ENCODE measurements around the gene ACOT8. TPM values are rescaled to one million over a fixed set of nuclear protein-coding genes. Genes with fewer than 3 reads are reported as not detected.
"Not testable (repeated sequence)": the region's sequence is repeated elsewhere in the genome, so short reads cannot be mapped to it uniquely, and the experiment has no call there.

ACOT8 gene
- polyA plus RNA-seq (2013, experiment 1 of 2), result 15.0 TPM
- 15.0 TPM for polyA plus RNA-seq (2013, experiment 2 of 2)

GRCh38 chr20:45857114-45857881 lies at the start of gene ACOT8, which contains the start of gene ZSWIM3:
ACOT8 (minus strand) TSS chr20:45857392; CDS start chr20:45857315, 77 bp downstream.
ZSWIM3 (plus strand) TSS chr20:45857614; CDS start chr20:45857826, 212 bp downstream.
- no peak within 1 kb of the TSS for H3K23ac ChIP-seq (ENCODE audit: low read length)
- WGBS (ENCODE audit: extremely low coverage, insufficient coverage, low lambda C conversion rate), result no CpG with 5 or more reads among the region's 36 CpGs
- H2BK15ac ChIP-seq (replicated peaks; ENCODE audit: low read depth), result no peak within 1 kb of the TSS
- H3K79me2 ChIP-seq (ENCODE audit: control insufficient read depth, insufficient read depth, low read length), result peaks cover 2% of the 10 kb centered on the region
- DNase-seq, result peak; percentile 100
- H3K79me1 ChIP-seq (ENCODE audit: low read length), result peaks cover 3% of the 10 kb centered on the region
- H3K36me3 ChIP-seq (ENCODE audit: control insufficient read depth, insufficient read depth, low read length), result no peaks in the 10 kb centered on the region
- H3K4ac ChIP-seq (ENCODE audit: low read depth, low read length), result no peak within 1 kb of the TSS
- H3K4me2 ChIP-seq (ENCODE audit: low read length), result peak within 1 kb of the TSS; percentile 96
- no peak within 1 kb of the TSS for H2AK5ac ChIP-seq (ENCODE audit: low read length)
- H2BK120ac ChIP-seq (ENCODE audit: low read depth, low read length), result no peak within 1 kb of the TSS
- H3K27me3 ChIP-seq (ENCODE audit: insufficient read depth, low read length, poor library complexity), result no peaks in the 10 kb centered on the region
- no peak within 1 kb of the TSS for H4K5ac ChIP-seq (ENCODE audit: low read length)
- peak within 1 kb of the TSS; percentile 90 for H3K9ac ChIP-seq (ENCODE audit: low read length)
- H3K18ac ChIP-seq (ENCODE audit: low read length), result peak within 1 kb of the TSS; percentile 35
- peak within 1 kb of the TSS; percentile 19 for H3K27ac ChIP-seq (ENCODE audit: low read depth, low read length)
- H2BK5ac ChIP-seq (ENCODE audit: low read length), result peak within 1 kb of the TSS; percentile 52
- H3K4me3 ChIP-seq (ENCODE audit: low read length), result peak within 1 kb of the TSS; percentile 94
- H3K4me1 ChIP-seq (ENCODE audit: control insufficient read depth, low read depth, low read length), result no peaks in the 10 kb centered on the region
- H3K56ac ChIP-seq (ENCODE audit: low read length), result peak within 1 kb of the TSS; percentile 97
- H4K8ac ChIP-seq (ENCODE audit: low read depth, low read length), result peak within 1 kb of the TSS; percentile 41

GRCh38 chr20:45905505-45906079 lies 48.4 kb upstream of the ACOT8 start:
- no CpG with 5 or more reads among the region's 8 CpGs for WGBS (ENCODE audit: extremely low coverage, insufficient coverage, low lambda C conversion rate)
- peaks cover 24% of the 10 kb centered on the region for H3K36me3 ChIP-seq (ENCODE audit: control insufficient read depth, insufficient read depth, low read length)

GRCh38 chr20:45904583-45905504 lies 47.7 kb upstream of the ACOT8 start:
- H3K4me3 ChIP-seq (ENCODE audit: low read length), result no peak overlapping the region
- DNase-seq, result no peak
- no CpG with 5 or more reads among the region's 16 CpGs for WGBS (ENCODE audit: extremely low coverage, insufficient coverage, low lambda C conversion rate)
- peaks cover 4% of the 10 kb centered on the region for H3K79me1 ChIP-seq (ENCODE audit: low read length)
- H3K9ac ChIP-seq (ENCODE audit: low read length), result no peak overlapping the region
- H3K18ac ChIP-seq (ENCODE audit: low read length), result no peak overlapping the region
- H4K5ac ChIP-seq (ENCODE audit: low read length), result no peak overlapping the region
- H4K8ac ChIP-seq (ENCODE audit: low read depth, low read length), result no peak overlapping the region
- H3K56ac ChIP-seq (ENCODE audit: low read length), result no peak overlapping the region
- H2AK5ac ChIP-seq (ENCODE audit: low read length), result no peak overlapping the region
- no peaks in the 10 kb centered on the region for H3K27me3 ChIP-seq (ENCODE audit: insufficient read depth, low read length, poor library complexity)
- H2BK5ac ChIP-seq (ENCODE audit: low read length), result no peak overlapping the region
- H3K4me2 ChIP-seq (ENCODE audit: low read length), result no peak overlapping the region
- H3K79me2 ChIP-seq (ENCODE audit: control insufficient read depth, insufficient read depth, low read length), result peaks cover 3% of the 10 kb centered on the region
- H3K4me1 ChIP-seq (ENCODE audit: control insufficient read depth, low read depth, low read length), result no peaks in the 10 kb centered on the region
- H3K4ac ChIP-seq (ENCODE audit: low read depth, low read length), result no peak overlapping the region
- H3K27ac ChIP-seq (ENCODE audit: low read depth, low read length), result no peak overlapping the region
- H3K23ac ChIP-seq (ENCODE audit: low read length), result no peak overlapping the region
- H3K36me3 ChIP-seq (ENCODE audit: control insufficient read depth, insufficient read depth, low read length), result peaks cover 24% of the 10 kb centered on the region
- H2BK120ac ChIP-seq (ENCODE audit: low read depth, low read length), result no peak overlapping the region
- H2BK15ac ChIP-seq (replicated peaks; ENCODE audit: low read depth), result no peak overlapping the region

More at GRCh38 chr20:45905505-45906079, 48.4 kb upstream of the ACOT8 start:
- no peak overlapping the region for H3K18ac ChIP-seq (ENCODE audit: low read length)
- H2BK5ac ChIP-seq (ENCODE audit: low read length), result no peak overlapping the region
- H3K9ac ChIP-seq (ENCODE audit: low read length), result no peak overlapping the region
- H2BK120ac ChIP-seq (ENCODE audit: low read depth, low read length), result no peak overlapping the region
- peaks cover 6% of the 10 kb centered on the region for H3K79me1 ChIP-seq (ENCODE audit: low read length)
- H3K27ac ChIP-seq (ENCODE audit: low read depth, low read length), result no peak overlapping the region
- no peaks in the 10 kb centered on the region for H3K4me1 ChIP-seq (ENCODE audit: control insufficient read depth, low read depth, low read length)
- H3K79me2 ChIP-seq (ENCODE audit: control insufficient read depth, insufficient read depth, low read length), result peaks cover 3% of the 10 kb centered on the region
- H3K4ac ChIP-seq (ENCODE audit: low read depth, low read length), result no peak overlapping the region
- H4K5ac ChIP-seq (ENCODE audit: low read length), result no peak overlapping the region
- H3K56ac ChIP-seq (ENCODE audit: low read length), result no peak overlapping the region
- peak; percentile 23 for DNase-seq
- H2AK5ac ChIP-seq (ENCODE audit: low read length), result no peak overlapping the region
- no peaks in the 10 kb centered on the region for H3K27me3 ChIP-seq (ENCODE audit: insufficient read depth, low read length, poor library complexity)
- H3K4me2 ChIP-seq (ENCODE audit: low read length), result no peak overlapping the region
- no peak overlapping the region for H2BK15ac ChIP-seq (replicated peaks; ENCODE audit: low read depth)
- H3K4me3 ChIP-seq (ENCODE audit: low read length), result no peak overlapping the region
- no peak overlapping the region for H3K23ac ChIP-seq (ENCODE audit: low read length)
- H4K8ac ChIP-seq (ENCODE audit: low read depth, low read length), result no peak overlapping the region

GRCh38 chr20:45902199-45902701 lies 45.1 kb upstream of the ACOT8 start:
- no peak overlapping the region for H3K4me3 ChIP-seq (ENCODE audit: low read length)
- no peak overlapping the region for H3K23ac ChIP-seq (ENCODE audit: low read length)
- H4K8ac ChIP-seq (ENCODE audit: low read depth, low read length), result no peak overlapping the region
- no peak overlapping the region for H3K9ac ChIP-seq (ENCODE audit: low read length)
- H3K27me3 ChIP-seq (ENCODE audit: insufficient read depth, low read length, poor library complexity), result no peaks in the 10 kb centered on the region
- no peak overlapping the region for H2BK120ac ChIP-seq (ENCODE audit: low read depth, low read length)
- no peak overlapping the region for H4K5ac ChIP-seq (ENCODE audit: low read length)
- H3K79me1 ChIP-seq (ENCODE audit: low read length), result no peaks in the 10 kb centered on the region
- H3K18ac ChIP-seq (ENCODE audit: low read length), result no peak overlapping the region
- no peak overlapping the region for H3K56ac ChIP-seq (ENCODE audit: low read length)
- H2BK5ac ChIP-seq (ENCODE audit: low read length), result no peak overlapping the region
- H3K4me2 ChIP-seq (ENCODE audit: low read length), result no peak overlapping the region
- H3K36me3 ChIP-seq (ENCODE audit: control insufficient read depth, insufficient read depth, low read length), result peaks cover 17% of the 10 kb centered on the region
- DNase-seq, result no peak
- no peak overlapping the region for H2BK15ac ChIP-seq (replicated peaks; ENCODE audit: low read depth)
- no peaks in the 10 kb centered on the region for H3K79me2 ChIP-seq (ENCODE audit: control insufficient read depth, insufficient read depth, low read length)
- no peak overlapping the region for H3K4ac ChIP-seq (ENCODE audit: low read depth, low read length)
- no CpG with 5 or more reads among the region's 14 CpGs for WGBS (ENCODE audit: extremely low coverage, insufficient coverage, low lambda C conversion rate)
- H3K4me1 ChIP-seq (ENCODE audit: control insufficient read depth, low read depth, low read length), result no peaks in the 10 kb centered on the region
- no peak overlapping the region for H3K27ac ChIP-seq (ENCODE audit: low read depth, low read length)
- H2AK5ac ChIP-seq (ENCODE audit: low read length), result no peak overlapping the region

- H2AK5ac ChIP-seq (ENCODE audit: low read length); H3K4me3 ChIP-seq (ENCODE audit: low read length); H4K8ac ChIP-seq (ENCODE audit: low read depth, low read length); H3K79me1 ChIP-seq (ENCODE audit: low read length); DNase-seq; H4K5ac ChIP-seq (ENCODE audit: low read length); H3K79me2 ChIP-seq (ENCODE audit: control insufficient read depth, insufficient read depth, low read length); H3K27me3 ChIP-seq (ENCODE audit: insufficient read depth, low read length, poor library complexity); H3K18ac ChIP-seq (ENCODE audit: low read length); H2BK120ac ChIP-seq (ENCODE audit: low read depth, low read length); H3K9ac ChIP-seq (ENCODE audit: low read length); H3K27ac ChIP-seq (ENCODE audit: low read depth, low read length); H2BK5ac ChIP-seq (ENCODE audit: low read length); H3K4me1 ChIP-seq (ENCODE audit: control insufficient read depth, low read depth, low read length); H3K4ac ChIP-seq (ENCODE audit: low read depth, low read length); H3K56ac ChIP-seq (ENCODE audit: low read length); H3K23ac ChIP-seq (ENCODE audit: low read length); H3K4me2 ChIP-seq (ENCODE audit: low read length); H2BK15ac ChIP-seq (replicated peaks; ENCODE audit: low read depth): not testable (repeated sequence)
- WGBS (ENCODE audit: extremely low coverage, insufficient coverage, low lambda C conversion rate), result no CpG with 5 or more reads among the region's 6 CpGs
- peaks cover 16% of the 10 kb centered on the region for H3K36me3 ChIP-seq (ENCODE audit: control insufficient read depth, insufficient read depth, low read length)
Measured at GRCh38 chr20:45901332-45901731, 44.1 kb upstream of the ACOT8 start.

Measured in mesendoderm (in vitro differentiated cells).